Articular chondrocyte of knee joint (primary cell): ENCODE measurements around the gene ASAH2. TPM values are rescaled to one million over a fixed set of nuclear protein-coding genes. Genes with fewer than 3 reads are reported as not detected.

Source experiments
- total RNA-seq: library from RNA; depleted of rRNA; stranded (reverse); fragments of >200 nt; gene quantifications from 2 replicates; pipeline ENCODE4 v1.2.3, GENCODE V29; 2012

ASAH2 gene
- 0.78 and 0.97 TPM in 2 replicates for total RNA-seq

DNA sequence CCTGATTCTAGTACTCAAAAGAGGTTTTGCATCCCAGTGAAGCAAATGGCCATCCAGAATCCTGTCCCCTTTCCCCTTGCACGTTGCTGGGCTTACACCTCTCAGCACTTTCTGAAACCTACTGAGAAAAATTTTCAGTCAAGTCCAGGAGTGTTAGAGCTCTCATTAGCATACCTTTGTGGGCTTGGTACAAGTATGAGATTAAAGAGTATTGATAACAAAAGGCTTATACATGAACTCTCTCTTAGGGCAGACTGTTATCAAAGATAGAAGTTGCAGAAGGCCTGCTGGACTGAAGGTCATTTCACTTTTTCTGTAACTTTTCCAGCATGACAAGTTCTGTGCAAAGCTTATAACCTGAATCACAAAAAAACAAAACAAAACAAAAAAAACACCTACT is at the start of gene ASAH2:
Gene ASAH2 (minus strand): TSS at position 123 of the 400 bp plus-strand sequence. CDS start 2,906 bp downstream, outside the sequence.

Other genes starting within 250 kb of the ASAH2 start
- 50.0 and 73.3 TPM in 2 replicates for gene WASHC2A, start 183.6 kb downstream of the ASAH2 start, total RNA-seq